CD4-positive, alpha-beta T cell (primary cell): ENCODE results near the gene CHL1. TPM values are rescaled to one million over a fixed set of nuclear protein-coding genes. Genes with fewer than 3 reads are reported as not detected.

Source experiments
- ATAC-seq: fragments of 200-7000 bp; cut with Tn5 transposase; one replicate; pipeline ENCODE4 v1.10.0; 2022; ENCODE audit warnings: mild to moderate bottlenecking; ENCODE audit not compliant: poor library complexity
- CTCF ChIA-PET: fragments of 350-600 bp; sonication (Branson Sonifier 250); formaldehyde crosslinking; loops from one replicate; lab custom pipeline; 2021; ENCODE audit warnings: antibody characterized with exemption, inconsistent platforms; lab: Charles Lee
- POLR2A ChIA-PET: fragments of 350-600 bp; sonication (Branson Sonifier 250); formaldehyde crosslinking; loops from one replicate; lab custom pipeline; 2021; ENCODE audit warnings: antibody characterized with exemption, inconsistent platforms; lab: Charles Lee
- DNase-seq, 14 experiments: peaks; one replicate each; pipeline ENCODE4 v3.0.0-alpha.2; 2013 to 2020; ENCODE audit warnings: mixed read lengths in 2 of 14
- H3K27ac ChIP-seq, 2 donors: one replicate each; pipeline versions ENCODE4 v1.5.1 to v1.7.0; 2013; ENCODE audit warnings: low read length in 2 of 2, low read depth in 1 of 2, mild to moderate bottlenecking in 1 of 2
- H3K27me3 ChIP-seq, 2 experiments: 1 replicate in 1 of 2; 2 replicates in 1 of 2; pipeline versions ENCODE4 v1.6.1 to v1.7.0; 2013; ENCODE audit warnings: low read length in 2 of 2, control low read depth in 1 of 2, mild to moderate bottlenecking in 1 of 2, moderate library complexity in 1 of 2; ENCODE audit not compliant: insufficient read depth in 2 of 2, control insufficient read depth in 1 of 2
- H3K36me3 ChIP-seq: one replicate; pipeline ENCODE4 v1.6.1; 2013; ENCODE audit warnings: low read length, control low read depth; ENCODE audit not compliant: insufficient read depth
- H3K4me1 ChIP-seq: one replicate; pipeline ENCODE4 v1.6.1; 2013; ENCODE audit warnings: low read length, control low read depth; ENCODE audit not compliant: insufficient read depth
- H3K4me3 ChIP-seq: one replicate; pipeline ENCODE4 v1.5.1; 2013; ENCODE audit warnings: mild to moderate bottlenecking, low read length, moderate library complexity
- H3K9me3 ChIP-seq, 2 experiments: 1 replicate in 1 of 2; 2 replicates in 1 of 2; pipeline versions ENCODE4 v1.6.1 to v1.7.0; 2013; ENCODE audit warnings: low read length in 2 of 2, mild to moderate bottlenecking in 2 of 2, control low read depth in 1 of 2, moderate library complexity in 1 of 2; ENCODE audit not compliant: control insufficient read depth in 1 of 2, insufficient read depth in 1 of 2
- H3K27ac Mint-ChIP-seq: one replicate; pipeline ENCODE4 v1.8.0; 2020; ENCODE audit warnings: mixed read lengths
- H3K27me3 Mint-ChIP-seq: one replicate; pipeline ENCODE4 v1.8.0; 2021; ENCODE audit warnings: mixed read lengths
- H3K36me3 Mint-ChIP-seq: one replicate; pipeline ENCODE4 v1.8.0; 2021; ENCODE audit warnings: low read depth, mixed read lengths
- H3K4me1 Mint-ChIP-seq: one replicate; pipeline ENCODE4 v1.8.0; 2021; ENCODE audit warnings: low read depth, mixed read lengths
- H3K4me3 Mint-ChIP-seq: one replicate; pipeline ENCODE4 v1.8.0; 2020; ENCODE audit warnings: mild to moderate bottlenecking, mixed read lengths
- H3K9me3 Mint-ChIP-seq: one replicate; pipeline ENCODE4 v1.8.0; 2020; ENCODE audit warnings: mixed read lengths
- intact Hi-C, 2 experiments: fragments of 100-400 bp; cut with DNase I in 1 of 2; cut with micrococcal nuclease in 1 of 2; formaldehyde crosslinking; loops; one replicate each; pipeline versions ENCODE4 v1.15.1 to v1.9.0; 2023 to 2025; cut with DNase I, micrococcal nuclease
- total RNA-seq, 174 experiments: library from RNA in 2 of 174; stranded (reverse) in 2 of 174; gene quantifications; one replicate each; pipeline ENCODE4 v1.2.3 and lab custom pipeline; 2021 to 2026
- TF ChIP-seq, protein P1 (sequence below): fragments of 200-600 bp; IDR thresholded peaks from one replicate; pipeline ENCODE4 v1.8.0; 2022; ENCODE audit warnings: antibody characterized with exemption, mild to moderate bottlenecking

CHL1 gene
- total RNA-seq, 2 experiments from 2014 or later = not detected

- intact Hi-C loops = no loop called here
- Mint-ChIP-seq H3K9me3 (peaks cover 6% of the 10 kb centered on the region), H3K4me1 (no peaks in the 10 kb centered on the region), H3K27ac (no peak overlapping the region), H3K4me3 (no peak overlapping the region), H3K36me3 (no peaks in the 10 kb centered on the region), H3K27me3 (peaks cover 4% of the 10 kb centered on the region)
- DNase-seq = no peak
- Histone ChIP-seq H3K36me3 (no peaks in the 10 kb centered on the region), H3K27ac (no peak overlapping the region), H3K4me3 (no peak overlapping the region), H3K9me3 (peaks cover 0 to 3% of the 10 kb centered on the region in 2 experiments), H3K4me1 (no peaks in the 10 kb centered on the region), H3K27me3 (no peaks in the 10 kb centered on the region)
- TF ChIP-seq, protein P1, sequence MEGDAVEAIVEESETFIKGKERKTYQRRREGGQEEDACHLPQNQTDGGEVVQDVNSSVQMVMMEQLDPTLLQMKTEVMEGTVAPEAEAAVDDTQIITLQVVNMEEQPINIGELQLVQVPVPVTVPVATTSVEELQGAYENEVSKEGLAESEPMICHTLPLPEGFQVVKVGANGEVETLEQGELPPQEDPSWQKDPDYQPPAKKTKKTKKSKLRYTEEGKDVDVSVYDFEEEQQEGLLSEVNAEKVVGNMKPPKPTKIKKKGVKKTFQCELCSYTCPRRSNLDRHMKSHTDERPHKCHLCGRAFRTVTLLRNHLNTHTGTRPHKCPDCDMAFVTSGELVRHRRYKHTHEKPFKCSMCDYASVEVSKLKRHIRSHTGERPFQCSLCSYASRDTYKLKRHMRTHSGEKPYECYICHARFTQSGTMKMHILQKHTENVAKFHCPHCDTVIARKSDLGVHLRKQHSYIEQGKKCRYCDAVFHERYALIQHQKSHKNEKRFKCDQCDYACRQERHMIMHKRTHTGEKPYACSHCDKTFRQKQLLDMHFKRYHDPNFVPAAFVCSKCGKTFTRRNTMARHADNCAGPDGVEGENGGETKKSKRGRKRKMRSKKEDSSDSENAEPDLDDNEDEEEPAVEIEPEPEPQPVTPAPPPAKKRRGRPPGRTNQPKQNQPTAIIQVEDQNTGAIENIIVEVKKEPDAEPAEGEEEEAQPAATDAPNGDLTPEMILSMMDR = no peak
- CTCF ChIA-PET = no interaction called here
- no peak for ATAC-seq
- POLR2A ChIA-PET = no interaction called here
These were observed 159.1 kb downstream of the CHL1 start for GRCh38 chr3:355622-356021.

- CTCF ChIA-PET = no interaction called here
- Mint-ChIP-seq H3K9me3 (peaks cover 6% of the 10 kb centered on the region), H3K27ac (no peak overlapping the region), H3K27me3 (peaks cover 4% of the 10 kb centered on the region), H3K4me1 (no peaks in the 10 kb centered on the region), H3K4me3 (no peak overlapping the region), H3K36me3 (no peaks in the 10 kb centered on the region)
- ATAC-seq (no peak), DNase-seq (no peak)
- H3K27ac ChIP-seq = no peak overlapping the region
- peaks cover 0 to 3% of the 10 kb centered on the region in 2 experiments for H3K9me3 ChIP-seq
- TF ChIP-seq, protein P1 = no peak
- H3K4me1 ChIP-seq = no peaks in the 10 kb centered on the region
- no peaks in the 10 kb centered on the region for H3K36me3 ChIP-seq
- no peaks in the 10 kb centered on the region for H3K27me3 ChIP-seq
- POLR2A ChIA-PET = no interaction called here
- H3K4me3 ChIP-seq = no peak overlapping the region
- intact Hi-C loops = no loop called here
These were observed 160.4 kb downstream of the CHL1 start for GRCh38 chr3:356952-357351.

DNA sequence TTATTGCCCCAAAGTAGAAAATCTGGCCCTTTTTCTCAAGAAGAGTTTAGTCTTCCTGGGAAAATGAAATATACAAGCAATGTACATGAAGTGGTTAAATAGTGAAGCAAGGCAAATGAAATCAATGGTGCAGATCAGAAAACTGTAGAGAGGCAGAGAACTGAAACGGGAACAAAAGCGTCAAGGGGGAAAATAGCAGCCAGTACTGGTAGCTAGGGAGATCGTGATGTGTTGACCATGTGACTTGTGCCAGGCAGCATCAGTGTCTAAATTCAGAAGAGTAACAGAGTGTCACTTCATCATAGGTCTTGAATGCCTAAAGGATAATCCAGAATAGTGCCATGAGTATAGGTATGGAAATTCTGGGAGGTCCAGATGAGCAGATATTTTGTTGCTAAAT lies 163.1 kb downstream of the CHL1 start:
- Mint-ChIP-seq H3K4me1 (no peaks in the 10 kb centered on the region), H3K27me3 (no peaks in the 10 kb centered on the region), H3K27ac (no peak overlapping the region), H3K4me3 (no peak overlapping the region), H3K9me3 (peaks cover 6% of the 10 kb centered on the region), H3K36me3 (no peaks in the 10 kb centered on the region)
- Histone ChIP-seq H3K4me1 (no peaks in the 10 kb centered on the region), H3K4me3 (no peak overlapping the region), H3K27me3 (no peaks in the 10 kb centered on the region), H3K27ac (no peak overlapping the region), H3K9me3 (peaks cover 0 to 3% of the 10 kb centered on the region in 2 experiments), H3K36me3 (no peaks in the 10 kb centered on the region)
- ATAC-seq = no peak
- ChIA-PET CTCF (no interaction called here), POLR2A (no interaction called here)
- intact Hi-C loops = no loop called here
- TF ChIP-seq, protein P1 = no peak
- DNase-seq = no peak
